ENCODE results near the gene UCHL1. TPM values are rescaled to one million over a fixed set of nuclear protein-coding genes. Genes with fewer than 3 reads are reported as not detected.

The UCHL1 gene
- 222 and 281 TPM in 2 replicates for total RNA-seq (2014; rRNA removed)
- 306 TPM for polyA plus RNA-seq (2012)

DNA sequence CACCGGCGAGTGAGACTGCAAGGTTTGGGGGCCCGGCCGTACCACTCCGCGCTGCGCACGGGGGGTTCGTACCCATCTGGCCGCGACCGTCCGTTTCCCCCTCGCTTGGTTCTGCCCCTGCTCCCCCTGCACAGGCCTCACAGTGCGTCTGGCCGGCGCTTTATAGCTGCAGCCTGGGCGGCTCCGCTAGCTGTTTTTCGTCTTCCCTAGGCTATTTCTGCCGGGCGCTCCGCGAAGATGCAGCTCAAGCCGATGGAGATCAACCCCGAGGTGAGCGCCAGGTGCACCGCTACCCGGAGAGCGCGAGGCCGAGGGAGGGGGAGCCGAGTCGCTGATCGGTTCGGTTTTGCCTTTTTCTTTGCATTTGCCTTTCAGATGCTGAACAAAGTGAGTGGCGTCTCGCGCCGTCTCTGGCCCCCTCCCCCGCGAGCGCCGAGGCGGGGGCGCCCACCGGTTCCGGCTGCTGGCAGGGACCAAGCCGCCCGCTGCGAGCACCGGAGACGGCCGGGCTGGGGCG, at the start of gene UCHL1:
UCHL1 (plus strand) TSS at position 189 of the 517 bp plus-strand sequence; CDS start at position 238, 49 bp downstream.
- DNase-seq (ENCODE audit: low read depth): peak; percentile 58

DNA sequence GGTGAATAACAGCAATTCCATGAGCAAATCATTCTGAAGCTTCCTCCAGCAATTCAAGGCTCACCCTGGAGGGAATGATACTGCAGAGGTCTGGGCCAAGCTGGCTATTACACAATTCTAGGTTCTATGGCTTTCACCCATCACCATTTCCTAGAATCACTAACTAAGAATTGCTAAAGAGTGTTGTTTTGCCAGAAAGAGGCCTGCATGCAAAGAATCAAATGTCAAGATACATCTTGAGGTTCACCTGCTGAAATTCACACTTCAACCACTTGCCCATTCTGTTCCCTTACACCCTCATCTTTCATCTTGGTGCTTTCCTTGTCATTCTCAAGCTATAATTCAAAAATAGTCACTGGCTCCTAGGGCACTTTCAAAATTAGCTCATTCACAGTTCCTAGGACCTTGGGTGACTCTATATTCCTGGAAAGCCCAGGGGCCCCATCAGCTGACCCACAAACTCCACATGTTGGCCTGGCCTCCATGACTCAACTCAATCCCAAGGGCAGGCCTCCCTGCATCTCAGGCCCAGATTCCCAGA, 49.4 kb upstream of the UCHL1 start:
- peak; percentile 73 for DNase-seq (ENCODE audit: low read depth)

DNA sequence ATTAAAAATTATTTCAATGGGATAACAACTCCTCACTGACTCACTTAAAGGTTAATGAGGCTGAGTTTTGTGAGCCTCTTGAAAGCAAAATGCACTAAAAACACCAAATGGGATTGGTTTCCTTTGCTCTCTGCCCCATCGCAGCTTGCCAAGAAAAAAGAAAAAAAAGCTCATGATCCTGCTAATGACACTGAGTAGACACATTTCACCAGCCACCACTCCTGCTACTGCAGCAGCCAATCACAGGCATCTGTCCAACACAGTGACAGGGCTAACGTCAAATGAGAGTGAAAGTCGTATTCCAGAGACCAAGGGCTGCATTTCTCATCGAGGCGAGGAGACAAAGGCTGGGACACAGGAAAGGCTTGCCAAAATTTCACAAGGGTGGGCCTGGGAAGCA, 47.5 kb upstream of the UCHL1 start:
- no peak for DNase-seq (ENCODE audit: low read depth)

DNA sequence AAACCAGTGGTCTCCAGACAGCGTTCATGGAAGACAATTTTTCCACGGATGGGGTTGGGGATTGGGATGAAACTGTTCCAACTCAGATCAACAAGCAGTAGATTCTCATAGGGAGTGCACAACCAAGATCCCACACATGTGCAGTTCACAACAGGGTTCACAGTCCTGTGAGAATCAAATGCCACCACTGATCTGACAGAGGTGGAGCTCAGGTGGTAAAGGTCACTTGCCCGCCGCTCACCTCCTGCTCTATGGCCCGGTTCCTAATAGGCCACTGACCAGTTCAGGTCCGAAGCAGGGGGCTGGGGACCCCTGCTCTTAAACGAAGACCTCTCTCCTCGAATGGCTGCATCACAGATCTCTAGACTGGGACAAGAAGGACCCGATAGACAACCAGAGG, 46.8 kb upstream of the UCHL1 start:
- DNase-seq (ENCODE audit: low read depth): no peak

DNA sequence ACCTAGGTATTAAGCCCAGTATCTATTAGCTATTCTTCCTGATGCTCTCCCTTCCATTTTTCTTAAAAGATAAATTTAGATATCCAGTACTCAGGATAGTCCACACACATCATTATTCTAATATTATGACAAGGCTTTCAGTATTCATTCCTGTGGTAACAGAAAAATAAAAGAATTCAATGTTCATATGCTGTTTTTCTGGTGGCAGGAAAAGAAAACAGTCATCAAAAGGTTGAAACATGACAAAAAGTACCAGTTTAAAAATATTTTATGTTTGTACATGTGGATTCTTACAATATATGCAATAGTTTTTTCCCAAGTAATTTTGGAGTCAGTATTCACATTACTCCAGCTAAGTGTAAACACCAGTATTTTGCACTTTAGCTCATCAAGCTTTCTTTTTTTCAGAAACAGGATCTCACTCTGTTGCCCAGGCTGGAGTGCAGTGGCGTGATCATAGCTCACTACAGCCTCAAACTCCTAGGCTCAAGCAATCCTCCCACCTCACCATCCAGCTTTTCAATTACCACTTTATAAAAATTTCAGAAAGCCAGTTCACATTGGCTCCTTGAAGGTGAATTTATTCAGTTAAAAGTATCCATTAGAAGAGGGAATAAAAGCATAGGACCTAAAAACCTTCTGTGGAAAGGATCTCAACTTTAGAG, 44.6 kb upstream of the UCHL1 start:
- no peak for DNase-seq (ENCODE audit: low read depth)

DNA sequence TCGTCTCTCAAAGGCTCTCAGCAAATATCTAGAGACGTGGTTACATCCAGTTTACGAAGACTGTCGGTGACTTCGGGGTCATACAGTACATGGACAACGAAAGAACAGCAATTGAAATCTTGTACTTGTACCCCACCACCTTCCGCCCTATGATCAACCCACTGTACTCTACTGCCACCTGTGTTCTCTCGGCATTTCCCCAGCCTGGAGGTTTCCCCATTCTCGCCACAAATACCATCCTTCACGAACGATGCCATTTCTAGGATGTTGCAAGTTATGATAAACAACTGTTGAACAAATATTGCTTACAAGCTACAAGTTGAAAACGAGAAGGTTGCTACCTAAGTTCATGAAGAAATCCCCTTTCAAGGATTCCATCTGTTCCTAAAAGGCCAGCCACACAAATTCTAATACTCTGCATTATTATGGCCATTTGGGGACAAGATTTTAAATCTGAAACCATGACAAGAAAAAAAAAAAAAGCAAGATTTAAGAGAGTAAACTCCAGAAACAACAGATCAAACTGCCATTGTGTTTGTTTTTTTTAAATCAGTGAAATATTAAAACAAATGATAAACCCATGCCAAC, 44.0 kb upstream of the UCHL1 start:
- DNase-seq (ENCODE audit: low read depth): peak; percentile 85

DNA sequence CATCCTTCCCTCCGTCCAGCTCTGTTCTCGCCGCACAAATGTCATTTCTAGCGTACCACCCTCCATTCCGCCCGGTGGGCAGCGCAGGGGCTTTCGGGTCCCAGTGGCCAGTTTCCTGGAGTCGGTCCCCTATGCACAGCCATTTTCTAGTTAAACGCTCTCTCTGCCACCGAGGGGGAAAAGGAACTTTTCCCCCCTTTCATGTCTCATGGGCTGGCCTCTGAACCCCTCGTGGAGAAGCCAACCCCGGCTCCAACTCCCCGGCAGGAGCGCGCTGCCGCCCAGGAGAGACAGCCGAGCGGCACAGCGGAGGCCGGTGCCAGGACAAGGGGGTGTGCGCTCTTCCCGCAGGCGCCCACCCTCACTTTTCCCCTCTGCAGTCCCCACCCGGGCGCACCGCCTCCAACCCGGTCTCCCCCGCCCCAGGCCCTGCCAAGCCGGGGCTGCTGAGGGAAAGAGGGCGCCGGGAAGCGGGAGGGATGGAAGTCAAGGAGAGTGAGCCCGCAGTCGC, 43.0 kb upstream of the UCHL1 start:
- DNase-seq (ENCODE audit: low read depth): no peak

DNA sequence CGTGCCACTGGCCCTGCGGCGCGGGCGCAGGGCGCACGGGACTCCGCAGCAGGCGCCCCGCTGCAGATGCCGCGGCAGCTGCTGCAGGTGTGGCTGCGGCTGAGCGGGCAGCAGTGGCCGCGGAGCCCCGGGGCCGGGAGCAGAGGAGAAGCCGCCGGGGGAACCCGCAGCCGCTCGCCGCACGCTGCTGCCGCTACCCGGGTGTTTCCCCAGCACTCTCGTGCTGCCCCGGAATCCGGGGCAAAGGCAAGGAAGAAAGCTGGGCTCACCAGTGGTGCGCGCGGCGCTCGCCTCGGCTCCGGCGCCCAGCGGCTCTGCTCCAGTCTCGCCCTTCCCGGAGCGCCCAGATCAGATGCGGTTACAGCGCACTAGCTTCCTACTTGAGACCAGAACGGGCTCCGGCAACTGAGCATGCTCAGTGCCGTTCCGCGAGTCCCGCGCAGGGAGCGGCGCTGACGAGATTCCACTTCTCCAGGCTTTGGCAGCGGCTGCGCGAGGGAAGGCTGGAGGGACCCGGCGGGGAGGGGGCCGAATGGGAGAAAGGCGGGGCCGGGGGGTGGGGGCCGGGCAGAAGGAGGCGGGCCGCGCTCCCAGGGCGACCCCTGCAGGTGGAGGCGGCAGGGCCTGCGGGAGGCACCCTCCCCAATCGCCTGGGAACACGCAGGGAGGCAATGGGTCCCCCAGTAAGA, 42.4 kb upstream of the UCHL1 start, which contains the start of gene APBB2:
APBB2 (minus strand) TSS at position 407 of the 689 bp plus-strand sequence. CDS start 181,288 bp downstream, outside the sequence.
- peak; percentile 97 for DNase-seq (ENCODE audit: low read depth)

DNA sequence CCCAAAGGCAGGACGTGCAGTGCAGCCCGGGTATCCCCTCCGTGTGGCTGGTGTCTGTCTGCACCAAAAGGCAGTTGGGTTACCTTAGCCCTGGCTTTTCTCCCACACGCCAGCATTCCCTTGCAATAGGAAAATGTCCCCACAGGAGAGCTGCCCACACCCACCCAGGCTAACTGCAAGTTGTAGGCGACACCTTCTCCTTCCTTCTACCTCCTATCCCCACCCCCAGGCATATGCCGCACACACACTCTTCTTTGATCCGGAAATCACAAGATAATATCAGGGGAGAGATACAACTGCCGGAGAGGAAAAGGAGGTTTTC, 41.9 kb upstream of the UCHL1 start:
- no peak for DNase-seq (ENCODE audit: low read depth)

DNA sequence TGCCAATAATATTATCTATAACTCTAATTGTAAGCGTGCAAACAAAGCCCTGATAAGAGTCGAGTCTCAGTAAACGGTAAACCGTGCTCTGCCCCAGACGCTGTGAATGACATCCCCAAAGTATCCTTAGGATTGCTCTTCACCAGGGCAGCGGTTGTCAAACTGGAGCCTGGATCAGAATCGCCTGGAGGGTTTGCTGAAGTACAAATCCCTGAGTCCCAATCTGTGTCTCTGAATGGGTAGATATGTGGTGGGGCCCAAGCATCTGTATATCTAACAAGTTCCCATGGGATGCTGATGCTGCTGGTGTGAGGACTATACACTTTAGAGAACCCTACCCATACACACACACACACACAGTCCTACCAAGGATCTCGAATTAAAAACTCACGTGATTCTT, 41.6 kb upstream of the UCHL1 start:
- no peak for DNase-seq (ENCODE audit: low read depth)

DNA sequence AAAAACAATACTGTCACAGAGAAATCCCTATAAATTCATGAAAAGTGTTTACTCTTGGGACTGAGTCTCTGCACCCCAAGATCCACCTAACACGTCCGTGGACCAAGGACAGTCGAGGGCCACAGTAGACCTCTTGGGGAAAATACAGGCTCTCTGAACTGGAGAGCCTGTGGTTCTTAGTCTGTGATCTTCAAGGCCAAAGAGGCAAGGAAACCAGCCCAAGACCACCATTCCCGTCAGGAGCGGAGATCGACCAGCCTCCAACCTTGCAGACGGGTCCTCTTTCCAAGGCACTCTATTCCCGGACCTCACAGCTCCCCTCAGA, 40.8 kb upstream of the UCHL1 start:
- no peak for DNase-seq (ENCODE audit: low read depth)

DNA sequence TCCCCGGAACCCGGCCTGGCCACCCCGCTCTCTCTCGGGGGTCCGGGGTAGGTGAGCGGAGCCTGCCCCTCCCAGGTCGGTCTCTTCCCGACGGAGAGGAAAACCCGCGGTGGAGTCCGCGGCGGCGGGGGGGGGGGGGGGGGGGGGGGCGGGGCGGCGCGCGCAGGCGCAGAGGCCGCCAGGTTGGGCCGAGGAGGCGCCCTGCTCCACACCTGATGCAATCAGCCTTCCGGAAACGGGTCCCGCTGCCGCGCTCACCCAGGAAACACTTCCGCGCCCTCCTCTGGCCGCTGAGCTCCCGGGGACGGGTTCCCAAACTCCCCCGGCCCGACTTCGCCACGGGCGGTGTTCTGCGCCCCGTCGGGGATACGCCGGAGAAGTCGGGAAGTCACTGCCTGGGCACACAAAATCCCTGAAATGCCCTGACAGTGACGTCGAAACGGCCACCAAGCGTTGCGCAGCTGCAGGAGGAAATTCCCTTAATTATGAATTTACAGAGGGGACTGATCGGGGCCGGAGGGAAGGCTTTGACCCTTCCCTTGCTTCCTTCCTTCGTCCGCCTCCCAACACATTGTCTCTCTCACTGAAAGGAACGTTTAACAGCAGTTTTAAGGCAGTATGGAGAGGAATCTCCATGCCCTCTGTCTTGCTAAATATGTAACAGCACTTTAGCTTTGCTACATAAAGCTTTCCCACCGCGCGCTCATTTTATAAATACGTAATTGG, 40.3 kb upstream of the UCHL1 start:
- DNase-seq (ENCODE audit: low read depth): peak; percentile 61

DNA sequence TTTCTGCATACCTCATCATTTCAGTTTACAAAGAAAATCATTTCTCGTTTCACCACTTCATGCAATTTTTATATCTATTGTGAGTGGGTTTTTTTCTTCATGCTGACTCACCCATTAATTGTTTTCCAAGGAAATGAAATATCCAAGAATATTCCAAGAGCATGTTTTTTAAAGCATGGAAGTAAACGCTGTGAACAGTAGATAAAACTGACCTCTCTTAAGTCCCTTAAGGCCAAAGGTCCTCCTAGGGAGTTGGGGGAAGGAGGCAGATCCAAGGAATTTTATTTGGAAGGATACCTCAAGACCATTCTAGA, 39.8 kb upstream of the UCHL1 start:
- no peak for DNase-seq (ENCODE audit: low read depth)

DNA sequence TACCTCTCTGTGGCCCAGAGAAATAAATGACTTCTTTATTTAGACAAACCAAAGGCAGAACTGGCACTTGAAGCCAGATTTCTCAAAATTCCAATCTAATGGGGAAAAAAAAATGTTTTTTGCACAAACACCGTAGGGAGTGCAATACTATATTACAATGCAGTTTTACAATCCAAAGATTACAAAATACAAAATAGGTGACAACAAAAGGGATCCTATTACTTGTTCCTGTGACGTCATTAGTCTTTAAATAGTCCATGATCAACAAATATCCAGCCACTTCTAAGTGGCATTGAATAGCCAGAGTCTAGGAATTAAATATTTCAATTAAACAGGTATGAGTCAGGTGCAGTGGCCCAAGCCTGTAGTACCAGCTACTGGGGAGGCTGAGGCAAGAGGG, 39.4 kb upstream of the UCHL1 start:
- no peak for DNase-seq (ENCODE audit: low read depth)

DNA sequence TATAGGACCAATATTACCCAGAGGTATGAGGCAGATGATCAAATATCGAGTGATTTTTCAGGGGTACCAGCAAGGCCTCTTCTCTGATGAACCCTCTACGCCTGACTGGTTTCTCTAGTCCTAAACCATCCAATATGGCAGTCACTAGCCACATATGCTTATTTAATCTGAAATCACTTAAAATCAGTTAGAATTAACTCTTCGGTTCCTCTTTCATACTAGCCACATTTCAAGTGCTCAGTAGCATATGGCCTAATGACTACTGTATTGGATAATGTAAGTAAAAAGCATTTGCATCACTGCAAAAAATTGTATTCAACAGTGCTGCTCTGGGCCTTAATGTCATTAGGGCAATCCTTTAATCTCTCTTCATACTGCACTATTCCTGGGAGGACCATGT, 38.0 kb upstream of the UCHL1 start:
- no peak for DNase-seq (ENCODE audit: low read depth)

DNA sequence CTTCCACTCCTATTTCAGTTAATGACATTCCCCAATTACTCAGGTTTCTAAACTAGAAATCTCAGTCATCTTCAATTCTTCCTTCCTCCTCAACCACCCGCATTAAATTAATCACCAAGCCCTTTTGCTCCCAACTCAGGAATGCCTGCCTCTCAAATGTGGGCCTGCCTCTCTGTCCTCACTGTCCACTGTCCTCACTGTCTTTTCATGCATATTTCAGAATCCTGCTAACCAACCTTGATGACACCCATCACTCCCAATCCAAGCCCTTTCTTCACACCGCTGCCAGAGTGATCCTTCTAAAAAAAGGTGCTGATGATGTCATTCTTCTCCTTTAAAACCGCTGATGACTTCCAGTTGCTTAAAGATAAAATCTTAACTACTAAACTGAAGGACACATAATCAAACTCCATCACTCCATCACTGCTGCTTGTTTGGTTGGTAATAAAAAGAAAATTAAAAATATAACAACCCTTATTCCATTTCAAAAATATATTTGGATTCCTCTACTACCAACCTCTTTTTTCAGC, 37.2 kb upstream of the UCHL1 start:
- no peak for DNase-seq (ENCODE audit: low read depth)

DNA sequence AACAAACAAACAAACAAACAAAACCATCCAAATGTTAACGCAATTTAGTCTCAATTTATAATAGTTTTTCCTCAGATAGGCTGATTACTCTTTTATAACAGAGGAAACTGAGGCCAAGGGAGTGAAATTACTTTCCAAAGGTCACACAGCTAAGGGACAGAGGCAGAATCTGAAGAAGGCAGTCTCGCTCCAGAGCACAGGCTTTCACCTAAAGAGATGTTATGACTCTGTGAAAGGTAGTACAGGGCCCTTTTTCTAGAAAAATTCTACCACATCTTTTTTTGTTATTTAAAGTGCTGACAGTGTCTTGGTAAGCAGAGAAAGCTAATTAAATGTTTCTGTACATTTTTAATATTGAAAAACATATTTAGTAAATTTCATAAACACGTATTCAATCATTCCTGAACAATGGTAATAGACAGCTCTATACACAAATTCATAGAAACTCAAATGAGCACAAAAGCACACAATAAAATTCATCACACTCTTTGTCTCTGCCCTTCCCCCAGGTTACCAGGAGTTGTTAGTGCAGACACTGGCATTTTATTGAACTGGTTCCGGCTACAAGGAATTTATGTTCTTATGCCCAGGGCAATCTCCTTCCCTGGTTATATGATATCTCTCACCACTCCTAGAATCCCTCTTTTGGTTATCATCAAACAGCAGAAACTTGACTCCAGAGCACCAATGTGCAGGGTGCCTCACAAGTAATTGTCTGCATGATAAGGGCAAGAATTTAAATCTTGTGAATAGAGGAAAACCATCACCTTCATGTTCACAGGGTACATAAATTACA, 34.7 kb upstream of the UCHL1 start:
- DNase-seq (ENCODE audit: low read depth): no peak

DNA sequence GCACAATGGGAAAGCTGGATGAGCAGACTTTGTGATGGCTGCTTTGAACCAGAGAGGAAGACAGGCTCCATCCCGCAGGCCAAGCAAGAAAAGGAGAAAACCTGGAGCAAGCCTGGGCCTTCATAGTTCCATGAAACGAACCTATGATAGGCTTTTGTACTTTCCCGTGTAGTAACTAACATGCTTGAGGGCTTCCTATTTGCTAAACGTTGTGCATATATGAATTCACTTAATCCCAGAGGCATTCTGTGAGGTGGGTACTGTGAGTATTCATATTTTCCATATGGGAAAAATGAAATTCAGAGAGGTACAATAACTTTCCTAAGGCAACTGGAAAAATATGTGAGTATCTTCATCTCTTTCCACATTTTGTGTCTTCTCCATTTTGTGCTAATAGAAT, 28.8 kb upstream of the UCHL1 start:
- DNase-seq (ENCODE audit: low read depth): no peak

DNA sequence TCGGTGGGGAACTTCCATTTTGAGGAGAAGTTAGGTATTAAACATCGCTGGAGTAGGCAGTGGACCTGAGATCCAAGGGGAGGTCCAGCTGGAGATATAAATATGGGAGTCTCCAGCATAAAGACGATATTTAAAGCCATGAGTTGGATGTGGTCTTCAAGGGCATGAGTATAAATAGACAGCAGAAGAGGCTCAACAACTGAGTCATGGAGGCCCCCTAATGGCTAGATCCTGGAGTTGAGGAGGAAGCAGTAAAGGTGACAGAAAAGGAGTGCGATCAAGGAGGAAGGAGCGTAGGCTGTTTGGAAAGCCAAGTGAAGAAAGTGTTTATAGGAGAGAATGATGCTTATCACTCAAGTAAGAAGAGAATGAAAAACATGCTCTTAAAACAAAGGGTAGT, 24.3 kb upstream of the UCHL1 start:
- peak; percentile 8 for DNase-seq (ENCODE audit: low read depth)

DNA sequence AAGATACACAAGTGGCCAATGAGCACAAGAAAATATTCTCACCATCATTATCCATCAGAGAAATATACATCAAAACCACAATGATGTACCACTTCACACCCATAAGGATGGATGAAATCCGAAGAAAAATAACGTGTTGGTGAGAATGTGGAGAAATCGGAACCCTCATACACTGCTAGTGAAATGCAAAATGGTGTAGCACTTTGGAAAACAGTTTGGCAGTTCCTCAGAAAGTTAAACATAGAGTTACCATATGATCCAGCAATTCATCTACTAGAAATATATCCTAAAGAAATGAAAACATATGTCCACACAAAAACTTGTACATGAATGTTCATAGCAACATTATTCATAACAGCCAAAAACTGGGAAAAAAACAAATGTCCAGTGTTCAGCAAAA, 23.9 kb upstream of the UCHL1 start:
- no peak for DNase-seq (ENCODE audit: low read depth)

DNA sequence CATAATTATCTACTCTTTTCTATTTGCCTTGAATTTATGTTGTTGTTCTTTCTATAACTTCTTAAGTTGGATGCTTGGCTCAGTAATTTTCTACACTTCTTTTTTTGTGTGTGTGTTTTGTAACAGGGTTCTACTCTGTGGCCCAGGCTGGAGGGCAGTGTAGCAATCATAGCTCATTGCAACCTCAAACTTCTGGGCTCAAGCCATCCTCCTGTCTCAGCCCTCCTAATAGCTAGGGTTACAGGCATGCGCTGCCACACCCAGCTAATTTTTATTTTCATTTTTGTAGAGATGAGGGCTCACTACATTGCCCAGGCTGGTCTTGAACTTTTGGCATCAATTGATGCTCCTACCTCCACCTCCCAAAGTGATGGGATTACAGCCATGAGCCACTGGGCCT, 20.7 kb upstream of the UCHL1 start:
- DNase-seq (ENCODE audit: low read depth): no peak
